ENCODE results near the gene CR2. TPM values are rescaled to one million over a fixed set of nuclear protein-coding genes. Genes with fewer than 3 reads are reported as not detected.
"Not testable (repeated sequence)": the region's sequence is repeated elsewhere in the genome, so short reads cannot be mapped to it uniquely, and the experiment has no call there.

The CR2 gene
- total RNA-seq, 2 donors from 2014 or later: not detected

DNA sequence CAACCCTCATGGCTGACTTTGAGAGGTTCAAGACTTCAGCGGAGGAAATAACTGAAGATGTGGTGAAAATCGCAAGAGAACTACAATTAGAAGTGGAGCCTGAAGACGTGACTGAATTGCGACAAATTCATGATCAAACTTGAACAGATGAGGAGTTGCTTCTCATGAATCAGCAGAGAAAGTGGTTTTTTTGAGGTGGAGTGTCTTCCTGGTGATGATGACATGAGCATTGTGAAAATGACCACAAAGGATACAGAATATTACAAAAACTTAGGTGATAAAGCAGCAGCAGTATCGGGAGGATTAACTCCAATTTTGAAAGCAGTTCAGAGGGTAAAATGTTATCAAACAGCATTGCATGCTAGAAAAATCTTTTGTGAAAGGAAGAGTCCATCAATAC is 82.1 kb downstream of the CR2 start:
- not testable (repeated sequence) for H3K27ac ChIP-seq; DNase-seq (ENCODE audit: low spot score)

More for the DNA sequence above, 82.1 kb downstream of the CR2 start:
- not testable (repeated sequence) for H3K36me3 ChIP-seq, H3K9me3 ChIP-seq, H3K27me3 ChIP-seq, H3K4me3 ChIP-seq, H3K4me1 ChIP-seq

Other genes with a start within 250 kb of the CR2 start
- 100 to 1,000 TPM; 109 to 117 TPM for gene CD55, start 132.7 kb upstream of the CR2 start, total RNA-seq
- 1 to 10 TPM in 1 of 2 donors, under 1 TPM in 1; 0.59 to 1.8 TPM for gene CR1, start 41.8 kb downstream of the CR2 start, total RNA-seq
- gene CR1L, start 190.8 kb downstream of the CR2 start, total RNA-seq: not detected

Data from right atrium auricular region (tissue), 2 donors.